ENCODE results near the gene ASPA.

ASPA gene

DNA sequence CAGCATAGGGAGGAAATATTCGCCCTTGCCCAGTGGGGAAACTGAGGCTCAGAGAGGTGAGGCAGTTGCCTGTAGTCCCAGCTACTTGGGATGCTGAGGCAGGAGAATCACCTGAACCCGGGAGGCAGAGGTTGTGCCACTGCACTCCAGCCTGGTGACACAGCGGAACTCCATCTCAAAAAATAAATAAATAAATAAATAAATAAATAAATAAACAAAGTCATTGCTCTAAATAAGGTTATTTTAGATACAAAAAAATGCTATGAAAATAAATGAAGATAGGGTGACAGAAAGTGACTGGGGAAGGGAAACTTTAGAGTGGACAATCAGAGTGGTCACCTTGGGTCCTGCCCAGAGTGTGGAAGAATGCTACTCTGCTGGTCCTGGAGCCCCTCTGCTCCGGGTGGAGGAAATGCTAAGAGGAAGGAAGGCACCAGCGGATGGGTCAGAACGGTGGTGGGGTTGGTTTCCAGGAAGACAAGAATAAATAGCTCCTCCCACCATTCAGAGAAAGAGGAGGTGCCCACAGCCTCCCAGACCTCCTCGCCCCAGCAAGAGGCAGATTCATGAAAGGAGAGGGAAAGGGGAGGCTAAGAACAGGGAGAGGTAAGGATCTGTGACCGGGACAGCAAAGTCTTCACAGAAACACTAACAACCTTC lies 64.2 kb downstream of the ASPA start:
- DNase-seq (ENCODE audit: low read depth): no peak
- no peak overlapping the region for H3K4me3 ChIP-seq (ENCODE audit: low read depth, low read length)
- TF ChIP-seq, protein P1, sequence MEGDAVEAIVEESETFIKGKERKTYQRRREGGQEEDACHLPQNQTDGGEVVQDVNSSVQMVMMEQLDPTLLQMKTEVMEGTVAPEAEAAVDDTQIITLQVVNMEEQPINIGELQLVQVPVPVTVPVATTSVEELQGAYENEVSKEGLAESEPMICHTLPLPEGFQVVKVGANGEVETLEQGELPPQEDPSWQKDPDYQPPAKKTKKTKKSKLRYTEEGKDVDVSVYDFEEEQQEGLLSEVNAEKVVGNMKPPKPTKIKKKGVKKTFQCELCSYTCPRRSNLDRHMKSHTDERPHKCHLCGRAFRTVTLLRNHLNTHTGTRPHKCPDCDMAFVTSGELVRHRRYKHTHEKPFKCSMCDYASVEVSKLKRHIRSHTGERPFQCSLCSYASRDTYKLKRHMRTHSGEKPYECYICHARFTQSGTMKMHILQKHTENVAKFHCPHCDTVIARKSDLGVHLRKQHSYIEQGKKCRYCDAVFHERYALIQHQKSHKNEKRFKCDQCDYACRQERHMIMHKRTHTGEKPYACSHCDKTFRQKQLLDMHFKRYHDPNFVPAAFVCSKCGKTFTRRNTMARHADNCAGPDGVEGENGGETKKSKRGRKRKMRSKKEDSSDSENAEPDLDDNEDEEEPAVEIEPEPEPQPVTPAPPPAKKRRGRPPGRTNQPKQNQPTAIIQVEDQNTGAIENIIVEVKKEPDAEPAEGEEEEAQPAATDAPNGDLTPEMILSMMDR (conservative IDR thresholded peaks at IDR 0.05; ENCODE audit: low read depth, low read length): no peak

DNA sequence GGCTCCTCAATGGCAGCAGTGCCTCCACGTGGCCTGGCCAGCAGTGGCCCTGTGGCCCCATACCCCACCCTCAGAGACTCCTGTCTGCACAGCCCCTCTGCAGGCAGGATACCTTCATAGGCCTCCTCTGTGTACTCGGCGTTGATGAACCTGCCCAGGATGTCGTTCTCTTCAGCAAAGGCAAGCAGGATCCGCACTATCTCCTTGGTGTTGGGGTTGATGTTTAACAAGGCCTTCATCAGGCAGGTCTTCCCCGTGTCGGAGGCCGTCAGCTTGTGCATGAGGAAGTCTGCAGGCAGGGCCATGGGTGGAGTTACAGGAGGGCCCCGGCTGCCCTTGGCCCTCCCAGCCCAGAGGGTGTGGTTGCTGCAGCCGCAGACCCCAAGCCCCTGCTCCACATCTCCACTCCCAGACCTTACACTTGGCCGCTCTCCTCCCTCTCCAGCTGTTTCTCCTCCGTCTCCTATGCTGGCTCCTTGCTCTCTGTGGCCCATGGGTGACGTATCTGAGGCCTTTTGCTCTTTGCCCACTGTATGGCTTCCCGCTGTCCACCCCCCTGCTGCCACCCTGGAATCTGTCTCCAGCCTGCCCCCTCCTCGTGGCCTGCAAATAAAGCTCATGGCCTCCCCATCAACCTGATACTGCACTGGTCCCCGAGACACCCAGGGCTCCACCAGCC lies 66.8 kb downstream of the ASPA start:
- TF ChIP-seq, protein P1 (conservative IDR thresholded peaks at IDR 0.05; ENCODE audit: low read depth, low read length): no peak

DNA sequence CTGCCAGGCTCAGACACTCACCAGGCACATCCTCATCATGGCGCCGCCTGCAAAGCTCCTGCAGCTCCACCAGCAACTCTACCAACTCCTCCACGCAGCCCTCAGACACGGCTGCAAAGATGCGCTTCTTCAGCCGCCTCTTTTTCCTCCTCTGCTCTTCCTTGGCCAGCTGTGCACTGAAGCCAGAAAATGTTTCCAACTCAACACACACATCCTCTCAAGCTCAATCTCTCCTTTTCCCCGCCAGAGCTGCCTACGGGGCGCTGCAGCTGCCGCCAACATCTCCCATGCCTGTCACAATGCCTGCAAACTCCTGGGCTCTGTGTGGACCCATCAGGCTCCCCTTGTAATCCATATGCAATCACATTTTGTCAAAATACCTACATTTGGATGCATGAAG lies 67.7 kb downstream of the ASPA start:
- DNase-seq (ENCODE audit: low read depth): no peak
- H3K4me3 ChIP-seq (ENCODE audit: low read depth, low read length): no peak overlapping the region
- TF ChIP-seq, protein P1 (conservative IDR thresholded peaks at IDR 0.05; ENCODE audit: low read depth, low read length): no peak

More for the DNA sequence above, 66.8 kb downstream of the ASPA start:
- no peak for DNase-seq (ENCODE audit: low read depth)
- no peak overlapping the region for H3K4me3 ChIP-seq (ENCODE audit: low read depth, low read length)

DNA sequence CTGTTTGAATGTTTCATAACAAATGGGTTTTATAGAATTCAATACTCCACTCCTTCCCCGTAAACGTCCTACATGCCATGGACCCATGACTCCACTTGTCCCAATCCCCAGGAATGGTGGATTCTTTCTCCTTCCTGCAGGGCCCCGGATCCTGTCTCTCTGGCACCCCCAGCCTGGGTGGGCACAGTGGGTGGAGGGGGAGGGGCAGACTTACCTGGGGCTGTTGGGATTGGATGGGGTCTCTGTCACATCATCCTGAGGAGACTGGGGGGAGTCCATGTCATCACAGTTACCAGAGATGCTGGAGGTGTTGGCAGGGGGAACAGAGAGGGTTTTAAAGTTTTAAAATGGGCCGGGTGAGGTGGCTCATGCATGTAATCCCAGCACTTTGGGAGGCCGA lies 68.6 kb downstream of the ASPA start:
- DNase-seq (ENCODE audit: low read depth): no peak
- TF ChIP-seq, protein P1 (conservative IDR thresholded peaks at IDR 0.05; ENCODE audit: low read depth, low read length): no peak
- no peak overlapping the region for H3K4me3 ChIP-seq (ENCODE audit: low read depth, low read length)

DNA sequence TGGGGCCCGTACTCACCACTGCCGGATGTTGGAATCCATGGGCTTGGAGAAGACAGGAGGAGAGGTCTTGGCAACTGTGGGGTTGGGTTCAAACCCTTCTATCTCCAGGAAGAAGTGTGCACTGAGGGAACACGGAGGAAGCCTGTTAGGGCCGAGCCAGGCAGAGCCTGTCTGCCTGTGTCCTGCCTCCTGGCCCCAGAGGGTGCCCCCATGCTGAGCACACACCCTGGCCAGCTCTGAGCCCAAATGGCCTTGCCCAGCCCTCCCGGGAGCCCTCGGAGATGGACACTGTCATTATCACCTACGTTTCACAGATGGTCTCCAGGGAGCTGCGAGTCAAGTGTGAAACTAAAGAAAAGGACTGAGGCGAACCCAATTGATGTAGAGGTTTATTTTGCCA lies 69.4 kb downstream of the ASPA start:
- no peak for DNase-seq (ENCODE audit: low read depth)
- no peak overlapping the region for H3K4me3 ChIP-seq (ENCODE audit: low read depth, low read length)
- TF ChIP-seq, protein P1 (conservative IDR thresholded peaks at IDR 0.05; ENCODE audit: low read depth, low read length): no peak

DNA sequence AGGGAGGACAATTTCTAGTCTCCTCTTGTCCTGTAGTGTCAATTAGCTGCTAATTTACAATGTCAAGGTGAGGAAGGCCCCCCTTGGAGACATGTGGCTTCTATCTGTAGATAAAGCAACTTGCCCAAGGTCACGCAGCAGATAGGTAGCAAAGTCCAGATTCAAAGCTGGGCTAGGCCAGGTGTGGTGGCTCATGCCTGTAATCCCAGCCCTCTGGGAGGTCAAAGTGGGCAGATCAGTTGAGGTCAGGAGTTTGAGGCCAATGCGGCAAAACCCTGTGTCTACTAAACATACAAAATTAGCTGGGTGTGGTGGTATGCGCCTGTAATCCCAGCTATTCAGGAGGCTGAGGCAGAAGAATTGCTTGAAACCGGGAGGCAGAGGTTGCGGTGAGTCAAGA lies 70.7 kb downstream of the ASPA start:
- no peak for DNase-seq (ENCODE audit: low read depth)
- no peak overlapping the region for H3K4me3 ChIP-seq (ENCODE audit: low read depth, low read length)
- TF ChIP-seq, protein P1 (conservative IDR thresholded peaks at IDR 0.05; ENCODE audit: low read depth, low read length): no peak

DNA sequence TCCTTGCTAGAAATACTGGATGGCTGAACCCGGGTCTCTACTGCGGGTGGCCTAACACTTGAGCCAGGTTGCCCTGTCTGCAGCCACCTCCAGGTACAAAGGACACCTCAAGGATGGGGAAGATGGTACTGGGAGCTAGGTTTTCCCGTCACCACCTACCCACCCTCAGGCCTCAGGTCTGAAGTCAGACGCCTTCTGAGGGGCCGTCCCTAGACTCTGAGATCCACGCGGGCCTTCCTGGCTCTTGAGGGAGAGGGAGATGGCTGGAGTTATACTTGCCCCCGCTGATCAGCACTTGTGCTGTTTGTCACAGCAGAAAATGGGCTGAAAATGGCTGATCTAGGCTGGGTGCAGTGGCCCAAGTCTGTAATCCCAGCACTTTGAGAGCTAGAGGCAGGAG lies 71.2 kb downstream of the ASPA start:
- DNase-seq (ENCODE audit: low read depth): no peak
- TF ChIP-seq, protein P1 (conservative IDR thresholded peaks at IDR 0.05; ENCODE audit: low read depth, low read length): no peak
- H3K4me3 ChIP-seq (ENCODE audit: low read depth, low read length): no peak overlapping the region

Data from choroid plexus epithelial cell (primary cell).